MM.1S (cell line): ENCODE data around the gene TPT1.

Experiments used
- DNase-seq: peaks from one replicate; pipeline ENCODE4 v3.0.0-alpha.2; 2015
- H2AFZ ChIP-seq: fragments of 300-600 bp; sonication (generic); 2 replicates; pipeline ENCODE4 v1.6.0; 2016; ENCODE audit warnings: antibody characterized with exemption, low read length
- H3F3A ChIP-seq: fragments of 300-600 bp; sonication (generic); 2 replicates; pipeline ENCODE4 v1.6.1; 2016; ENCODE audit warnings: mild to moderate bottlenecking, antibody characterized with exemption, low read length, moderate library complexity, mixed read lengths; ENCODE audit not compliant: insufficient read depth
- H3K27ac ChIP-seq: fragments of 300-600 bp; sonication (generic); 2 replicates; pipeline ENCODE4 v1.5.1; 2016; ENCODE audit warnings: mild to moderate bottlenecking, low read length
- H3K27me3 ChIP-seq: fragments of 300-600 bp; sonication (generic); replicated peaks from 2 replicates; pipeline ENCODE4 v1.6.0; 2016; ENCODE audit warnings: low read length; ENCODE audit not compliant: insufficient read depth
- H3K36me3 ChIP-seq: fragments of 300-600 bp; sonication (generic); replicated peaks from 2 replicates; pipeline ENCODE4 v1.6.1; 2016; ENCODE audit warnings: mild to moderate bottlenecking, low read length, mixed read lengths; ENCODE audit not compliant: insufficient read depth
- H3K4me1 ChIP-seq: fragments of 300-600 bp; sonication (generic); 2 replicates; pipeline ENCODE4 v1.6.1; 2016; ENCODE audit warnings: low read length, mixed read lengths
- H3K4me2 ChIP-seq: fragments of 300-600 bp; sonication (generic); 2 replicates; pipeline ENCODE4 v1.6.0; 2016; ENCODE audit warnings: low read depth, low read length
- H3K4me3 ChIP-seq: fragments of 300-600 bp; sonication (generic); 2 replicates; pipeline ENCODE4 v1.5.1; 2016; ENCODE audit warnings: low read length, mixed read lengths
- H3K79me2 ChIP-seq: fragments of 300-600 bp; sonication (generic); 2 replicates; pipeline ENCODE4 v1.6.1; 2016; ENCODE audit warnings: mixed run types, low read length, mixed read lengths
- H3K9ac ChIP-seq: fragments of 300-600 bp; sonication (generic); 2 replicates; pipeline ENCODE4 v1.6.1; 2016; ENCODE audit warnings: low read length, mixed read lengths
- H3K9me2 ChIP-seq: fragments of 300-600 bp; sonication (generic); replicated peaks from 2 replicates; pipeline ENCODE4 v1.6.1; 2016; ENCODE audit warnings: mild to moderate bottlenecking, low read length, mixed read lengths; ENCODE audit not compliant: insufficient read depth
- H3K9me3 ChIP-seq: fragments of 300-600 bp; sonication (generic); replicated peaks from 2 replicates; pipeline ENCODE4 v1.6.1; 2016; ENCODE audit warnings: mild to moderate bottlenecking, low read length, mixed read lengths; ENCODE audit not compliant: insufficient read depth
- H4K20me1 ChIP-seq: fragments of 300-600 bp; sonication (generic); 2 replicates; pipeline ENCODE4 v1.6.1; 2016; ENCODE audit warnings: mild to moderate bottlenecking, low read length, moderate library complexity, mixed read lengths; ENCODE audit not compliant: insufficient read depth
- CTCF ChIP-seq: fragments of 300-600 bp; sonication (generic); IDR thresholded peaks from 2 replicates; pipeline ENCODE4 v1.5.1; 2016; ENCODE audit warnings: antibody characterized with exemption, low read length, mixed read lengths
- EZH2 ChIP-seq: fragments of 300-600 bp; sonication (generic); optimal IDR thresholded peaks from 2 replicates; pipeline ENCODE3; 2017; ENCODE audit warnings: low read depth, mild to moderate bottlenecking, antibody characterized with exemption, low read length, mixed read lengths
- EZH2phosphoT487 ChIP-seq: fragments of 300-600 bp; sonication (generic); IDR thresholded peaks from 2 replicates; pipeline ENCODE4 v1.6.1; 2018; ENCODE audit warnings: antibody characterized with exemption, low read length

Gene TPT1

GRCh38 chr13:45327253-45327955, 13.6 kb downstream of the TPT1 start:
- no peak for TF ChIP-seq EZH2phosphoT487
- no peak for TF ChIP-seq CTCF
- TF ChIP-seq EZH2: no peak
- DNase-seq: no peak
- H3F3A ChIP-seq: 0 out of 2 replicates have a peak, but pooled peaks cover under 1% of the 10 kb centered on the region

GRCh38 chr13:45325806-45326205, 15.2 kb downstream of the TPT1 start:
- Histone ChIP-seq H3K4me3 (no peak overlapping the region), H3K4me2 (no peak overlapping the region), H3K9me3 (no peaks in the 10 kb centered on the region), H3K27ac (no peak overlapping the region), H3K79me2 (no peaks in the 10 kb centered on the region), H3K9ac (no peak overlapping the region), H3K27me3 (no peaks in the 10 kb centered on the region), H3F3A (no peaks in the 10 kb centered on the region), H2AFZ (no peak overlapping the region), H4K20me1 (no peaks in the 10 kb centered on the region), H3K4me1 (no peaks in the 10 kb centered on the region), H3K36me3 (no peaks in the 10 kb centered on the region), H3K9me2 (no peaks in the 10 kb centered on the region)
- no peak for DNase-seq
- TF ChIP-seq EZH2phosphoT487 (no peak), EZH2 (no peak), CTCF (no peak)

More at GRCh38 chr13:45327253-45327955, 13.6 kb downstream of the TPT1 start:
- Histone ChIP-seq H2AFZ (no peak overlapping the region), H3K9me2 (no peaks in the 10 kb centered on the region), H3K9me3 (no peaks in the 10 kb centered on the region), H3K4me3 (no peak overlapping the region), H3K9ac (no peak overlapping the region), H4K20me1 (no peaks in the 10 kb centered on the region), H3K27me3 (no peaks in the 10 kb centered on the region), H3K27ac (no peak overlapping the region), H3K36me3 (no peaks in the 10 kb centered on the region), H3K79me2 (no peaks in the 10 kb centered on the region), H3K4me1 (no peaks in the 10 kb centered on the region), H3K4me2 (no peak overlapping the region)

GRCh38 chr13:45320876-45321629, 19.9 kb downstream of the TPT1 start:
- Histone ChIP-seq H3K4me2 (no peak overlapping the region), H2AFZ (no peak overlapping the region), H3K27me3 (no peaks in the 10 kb centered on the region), H3K4me1 (no peaks in the 10 kb centered on the region), H3K9me2 (no peaks in the 10 kb centered on the region), H3K36me3 (no peaks in the 10 kb centered on the region), H4K20me1 (no peaks in the 10 kb centered on the region), H3K9ac (no peak overlapping the region), H3F3A (no peaks in the 10 kb centered on the region), H3K79me2 (no peaks in the 10 kb centered on the region), H3K9me3 (no peaks in the 10 kb centered on the region), H3K4me3 (no peak overlapping the region), H3K27ac (no peak overlapping the region)
- DNase-seq: no peak
- no peak for TF ChIP-seq EZH2phosphoT487
- TF ChIP-seq EZH2: no peak
- no peak for TF ChIP-seq CTCF
